Osteocyte (in vitro differentiated cells): Measurements from ENCODE around the gene PPP4R2. TPM values are rescaled to one million over a fixed set of nuclear protein-coding genes. Genes with fewer than 3 reads are reported as not detected.

Experiments used
- DNase-seq: peaks from one replicate; pipeline ENCODE4 v3.0.0; 2021; ENCODE audit warnings: mixed read lengths; ENCODE audit not compliant: unreplicated experiment; ENCODE audit errors: extremely low spot score
- H3K27ac Mint-ChIP-seq: one replicate; pipeline ENCODE4 v1.8.0; 2021; ENCODE audit warnings: mild to moderate bottlenecking, mixed read lengths; ENCODE audit not compliant: unreplicated experiment
- H3K27me3 Mint-ChIP-seq: one replicate; pipeline ENCODE4 v1.8.0; 2021; ENCODE audit warnings: mixed read lengths; ENCODE audit not compliant: unreplicated experiment
- H3K36me3 Mint-ChIP-seq: one replicate; pipeline ENCODE4 v1.8.0; 2021; ENCODE audit warnings: mixed read lengths; ENCODE audit not compliant: unreplicated experiment
- H3K4me1 Mint-ChIP-seq: one replicate; pipeline ENCODE4 v1.8.0; 2021; ENCODE audit warnings: mixed read lengths; ENCODE audit not compliant: unreplicated experiment
- H3K4me3 Mint-ChIP-seq: one replicate; pipeline ENCODE4 v1.8.0; 2021; ENCODE audit warnings: mild to moderate bottlenecking, moderate library complexity, mixed read lengths; ENCODE audit not compliant: unreplicated experiment
- H3K9me3 Mint-ChIP-seq: one replicate; pipeline ENCODE4 v1.8.0; 2021; ENCODE audit warnings: mixed read lengths; ENCODE audit not compliant: unreplicated experiment
- CTCF ChIP-seq: fragments of 200-600 bp; sonication (generic); IDR thresholded peaks from 2 replicates; pipeline ENCODE4 v1.5.0; 2021; ENCODE audit warnings: antibody characterized with exemption, mild to moderate bottlenecking, moderate library complexity
- total RNA-seq: library from RNA; stranded (reverse); gene quantifications from 2 replicates; pipeline ENCODE4 v1.2.1, GENCODE V29; 2021

PPP4R2 gene
- total RNA-seq, 1 donor from 2014 or later: 61.6 TPM

GRCh38 chr3:72974956-72975355 lies 21.7 kb upstream of the PPP4R2 start:
- no peaks in the 10 kb centered on the region for H3K36me3 Mint-ChIP-seq
- no peak for DNase-seq
- H3K9me3 Mint-ChIP-seq: no peaks in the 10 kb centered on the region
- H3K4me1 Mint-ChIP-seq: peaks cover 3% of the 10 kb centered on the region
- TF ChIP-seq CTCF: no peak
- H3K27me3 Mint-ChIP-seq: peaks cover 2% of the 10 kb centered on the region
- H3K27ac Mint-ChIP-seq: no peak overlapping the region
- H3K4me3 Mint-ChIP-seq: no peak overlapping the region

GRCh38 chr3:72976281-72976741 lies 20.3 kb upstream of the PPP4R2 start:
- Mint-ChIP-seq H3K4me3 (no peak overlapping the region), H3K27me3 (peaks cover 2% of the 10 kb centered on the region), H3K4me1 (peaks cover 3% of the 10 kb centered on the region), H3K36me3 (no peaks in the 10 kb centered on the region), H3K27ac (no peak overlapping the region), H3K9me3 (no peaks in the 10 kb centered on the region)
- no peak for DNase-seq
- no peak for TF ChIP-seq CTCF

DNA sequence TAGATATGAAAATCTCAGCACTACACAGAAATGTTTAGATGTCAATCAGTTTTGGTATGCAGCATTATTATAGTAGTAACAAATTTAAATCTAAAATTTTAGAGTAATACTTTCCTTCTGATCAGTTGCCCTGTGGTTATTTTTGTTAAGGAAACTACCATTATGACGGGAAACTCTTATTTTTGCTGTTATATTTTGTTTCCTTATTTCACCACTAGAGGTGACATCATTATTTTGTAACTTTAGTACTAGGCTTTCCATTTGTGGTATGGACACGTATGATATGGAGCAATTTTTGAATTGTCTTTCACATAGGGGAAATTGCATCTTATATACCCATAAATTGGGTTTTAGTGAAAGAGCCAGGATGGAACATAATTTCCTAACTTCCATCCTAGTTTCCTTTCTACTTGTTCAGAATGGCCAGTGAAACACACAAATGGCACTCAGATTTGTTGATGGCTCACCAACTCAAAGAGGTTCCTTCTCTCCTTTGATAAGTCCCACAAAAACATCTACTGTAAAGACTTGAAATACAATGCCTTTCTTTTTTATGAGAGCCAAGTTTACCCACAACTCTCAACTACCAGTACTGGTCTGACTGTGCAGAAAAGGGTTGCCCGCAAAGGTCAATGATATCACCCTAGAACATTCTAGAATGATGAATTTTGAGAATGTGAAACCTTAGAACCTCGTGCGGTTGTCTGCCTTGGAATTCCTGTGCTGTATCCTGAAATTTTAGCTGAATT lies 19.4 kb upstream of the PPP4R2 start:
- Mint-ChIP-seq H3K4me1 (peaks cover 3% of the 10 kb centered on the region), H3K4me3 (no peak overlapping the region), H3K27ac (no peak overlapping the region), H3K36me3 (no peaks in the 10 kb centered on the region), H3K9me3 (no peaks in the 10 kb centered on the region), H3K27me3 (peaks cover 2% of the 10 kb centered on the region)
- peak; percentile 12 for TF ChIP-seq CTCF
- DNase-seq: no peak

DNA sequence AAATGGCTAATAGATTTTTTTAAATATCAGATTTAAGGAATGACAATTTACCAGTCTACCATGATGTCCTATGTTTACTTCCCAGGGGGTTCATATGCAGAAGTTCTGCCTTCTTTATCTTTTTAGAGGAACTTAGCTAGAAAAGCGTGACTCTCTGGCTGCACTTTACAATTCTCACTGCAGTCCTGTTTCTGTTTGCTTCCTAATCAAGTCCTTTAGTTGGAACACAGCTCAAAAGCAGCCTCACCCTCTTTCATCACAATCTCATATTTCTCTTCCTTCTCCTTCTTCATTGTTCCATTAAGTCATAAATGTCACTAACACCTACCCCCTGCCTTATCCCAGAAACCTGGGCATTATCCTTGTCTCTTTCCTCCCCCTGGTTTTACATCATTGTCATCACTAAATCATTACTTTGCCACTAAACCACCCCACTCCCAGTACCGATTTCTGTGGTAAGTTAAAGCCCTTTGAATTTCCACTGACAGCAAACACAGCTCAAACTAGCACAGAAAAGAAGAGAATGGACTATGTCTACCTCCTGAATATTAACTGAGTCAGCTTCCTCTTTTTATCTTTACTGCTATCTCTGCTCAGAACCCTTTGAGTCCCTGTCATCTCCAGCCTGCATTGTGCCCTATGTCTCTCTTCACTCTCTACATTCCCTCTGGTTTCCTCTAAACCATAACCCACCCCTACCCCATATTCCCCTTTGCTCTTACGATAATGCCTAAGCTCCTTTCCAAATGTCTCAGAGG lies 13.8 kb upstream of the PPP4R2 start:
- H3K4me1 Mint-ChIP-seq: no peaks in the 10 kb centered on the region
- no peak for TF ChIP-seq CTCF
- H3K27ac Mint-ChIP-seq: no peak overlapping the region
- H3K9me3 Mint-ChIP-seq: peaks cover 10% of the 10 kb centered on the region
- peaks cover 3% of the 10 kb centered on the region for H3K36me3 Mint-ChIP-seq
- H3K4me3 Mint-ChIP-seq: no peak overlapping the region
- peak; percentile 10 for DNase-seq
- H3K27me3 Mint-ChIP-seq: peaks cover 2% of the 10 kb centered on the region

- H3K9me3 Mint-ChIP-seq: peaks cover 10% of the 10 kb centered on the region
- no peaks in the 10 kb centered on the region for H3K4me1 Mint-ChIP-seq
- peaks cover 3% of the 10 kb centered on the region for H3K36me3 Mint-ChIP-seq
- no peak for DNase-seq
- H3K4me3 Mint-ChIP-seq: no peak overlapping the region
- TF ChIP-seq CTCF: no peak
- no peaks in the 10 kb centered on the region for H3K27me3 Mint-ChIP-seq
- no peak overlapping the region for H3K27ac Mint-ChIP-seq
Observed at GRCh38 chr3:72985576-72985975, 11.0 kb upstream of the PPP4R2 start.
